OCI-LY3 (cell line): ENCODE data around the gene AUTS2.

Experiments used
- H2AFZ ChIP-seq: fragments of 200-600, 300-600 bp; shearing (Covaris generic); 2 replicates; pipeline ENCODE4 v1.6.0; 2014; ENCODE audit warnings: antibody characterized with exemption, low read depth, low read length
- H3K27ac ChIP-seq: fragments of 200-600, 300-600 bp; sonication (generic); 2 replicates; pipeline ENCODE4 v1.5.1; 2014; ENCODE audit warnings: mild to moderate bottlenecking, low read length, moderate library complexity, mixed read lengths
- H3K27me3 ChIP-seq: fragments of 200-600, 300-600 bp; sonication (generic); 2 replicates; pipeline ENCODE4 v1.6.1; 2014; ENCODE audit warnings: low read depth, low read length, mixed read lengths
- H3K36me3 ChIP-seq: fragments of 200-600, 300-600 bp; sonication (generic); replicated peaks from 2 replicates; pipeline ENCODE3; 2014; ENCODE audit warnings: low read depth, low read length, mixed read lengths
- H3K4me1 ChIP-seq: fragments of 300-600, 200-600 bp; sonication (generic); 2 replicates; pipeline ENCODE4 v1.6.1; 2014; ENCODE audit warnings: low read length, mixed read lengths
- H3K4me2 ChIP-seq: fragments of 200-600, 300-600 bp; sonication (generic); 2 replicates; pipeline ENCODE4 v1.6.1; 2014; ENCODE audit warnings: low read length, mixed read lengths
- H3K4me3 ChIP-seq: fragments of 300-600, 200-600 bp; sonication (generic); 2 replicates; pipeline ENCODE4 v1.5.1; 2014; ENCODE audit warnings: antibody characterized with exemption, mild to moderate bottlenecking, low read length, moderate library complexity
- H3K79me2 ChIP-seq: fragments of 300-600, 200-600 bp; shearing (Covaris generic); 2 replicates; pipeline ENCODE4 v1.6.1; 2014; ENCODE audit warnings: mild to moderate bottlenecking, low read length, mixed read lengths
- H3K9ac ChIP-seq: fragments of 300-600, 200-600 bp; shearing (Covaris generic); 2 replicates; pipeline ENCODE4 v1.6.0; 2014; ENCODE audit warnings: mild to moderate bottlenecking, low read length, moderate library complexity
- H3K9me3 ChIP-seq: fragments of 200-600, 300-600 bp; shearing (Covaris generic); 2 replicates; pipeline ENCODE4 v1.6.1; 2014; ENCODE audit warnings: low read length, mixed read lengths; ENCODE audit not compliant: insufficient read depth
- H4K20me1 ChIP-seq: fragments of 200-600, 300-600 bp; sonication (generic); 2 replicates; pipeline ENCODE4 v1.6.1; 2016; ENCODE audit warnings: low read length, mixed read lengths; ENCODE audit not compliant: insufficient read depth
- EZH2phosphoT487 ChIP-seq: fragments of 200-600 bp; shearing (Covaris generic); IDR thresholded peaks from 2 replicates; pipeline ENCODE4 v1.6.1; 2018; ENCODE audit warnings: antibody characterized with exemption, mixed run types, low read depth
- TF ChIP-seq, protein P1 (sequence below): fragments of 200-600, 300-600 bp; sonication (generic); IDR thresholded peaks from 2 replicates; pipeline ENCODE4 v1.5.1; 2014; ENCODE audit warnings: antibody characterized with exemption, low read length, low read depth

AUTS2 gene

DNA sequence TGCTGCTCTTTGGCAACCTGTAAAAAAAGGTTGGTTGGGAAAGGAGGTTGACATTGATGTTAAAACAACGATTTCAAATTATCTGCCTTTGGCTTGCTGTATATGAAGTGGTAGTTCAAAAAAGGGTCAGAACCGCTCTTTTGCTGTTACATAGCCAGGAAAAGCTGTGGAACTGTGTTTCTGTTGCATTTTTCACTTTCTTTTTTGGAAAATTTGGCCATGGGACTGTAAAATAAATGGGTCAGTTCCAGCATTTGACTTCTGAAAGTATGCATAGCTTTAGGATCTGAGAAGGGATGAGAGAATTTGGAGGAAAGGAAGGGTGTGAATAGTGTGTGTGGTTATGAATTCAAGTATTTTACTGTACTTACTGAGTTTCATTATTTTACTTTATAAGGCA is 7.3 kb downstream of the AUTS2 start:
- Histone ChIP-seq H3K27me3 (peaks cover 3% of the 10 kb centered on the region; the same call in 1 of the 2 replicates), H3K4me1 (peaks cover 7% of the 10 kb centered on the region)

DNA sequence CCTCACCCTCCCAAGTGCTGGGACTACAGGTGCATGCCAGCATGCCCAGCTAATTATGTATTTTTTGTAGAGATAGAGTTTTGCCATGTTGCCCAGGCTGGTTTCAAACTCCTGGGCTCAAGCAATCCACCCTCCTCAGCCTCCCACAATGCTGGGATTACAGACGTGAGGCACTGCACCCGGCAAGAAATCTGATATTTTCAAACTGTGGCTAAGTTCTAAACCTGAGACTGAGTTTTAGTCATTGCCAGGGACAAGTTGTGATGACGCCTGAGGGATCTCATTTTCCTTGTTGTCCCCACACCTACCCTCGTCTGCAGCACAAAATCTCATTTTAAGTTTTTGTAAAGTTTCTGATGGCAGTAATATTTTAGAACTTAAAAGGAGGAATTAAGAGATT is 9.8 kb downstream of the AUTS2 start:
- Histone ChIP-seq H3K27ac (no peak overlapping the region), H4K20me1 (no peaks in the 10 kb centered on the region), H3K36me3 (no peaks in the 10 kb centered on the region), H3K9ac (no peak overlapping the region), H3K4me1 (peaks cover 7% of the 10 kb centered on the region), H3K27me3 (peaks cover 3% of the 10 kb centered on the region; the same call in 1 of the 2 replicates), H3K4me3 (no peak overlapping the region), H2AFZ (no peak overlapping the region), H3K79me2 (no peaks in the 10 kb centered on the region), H3K4me2 (no peak overlapping the region), H3K9me3 (no peaks in the 10 kb centered on the region)
- TF ChIP-seq EZH2phosphoT487, result no peak
- TF ChIP-seq, protein P1, sequence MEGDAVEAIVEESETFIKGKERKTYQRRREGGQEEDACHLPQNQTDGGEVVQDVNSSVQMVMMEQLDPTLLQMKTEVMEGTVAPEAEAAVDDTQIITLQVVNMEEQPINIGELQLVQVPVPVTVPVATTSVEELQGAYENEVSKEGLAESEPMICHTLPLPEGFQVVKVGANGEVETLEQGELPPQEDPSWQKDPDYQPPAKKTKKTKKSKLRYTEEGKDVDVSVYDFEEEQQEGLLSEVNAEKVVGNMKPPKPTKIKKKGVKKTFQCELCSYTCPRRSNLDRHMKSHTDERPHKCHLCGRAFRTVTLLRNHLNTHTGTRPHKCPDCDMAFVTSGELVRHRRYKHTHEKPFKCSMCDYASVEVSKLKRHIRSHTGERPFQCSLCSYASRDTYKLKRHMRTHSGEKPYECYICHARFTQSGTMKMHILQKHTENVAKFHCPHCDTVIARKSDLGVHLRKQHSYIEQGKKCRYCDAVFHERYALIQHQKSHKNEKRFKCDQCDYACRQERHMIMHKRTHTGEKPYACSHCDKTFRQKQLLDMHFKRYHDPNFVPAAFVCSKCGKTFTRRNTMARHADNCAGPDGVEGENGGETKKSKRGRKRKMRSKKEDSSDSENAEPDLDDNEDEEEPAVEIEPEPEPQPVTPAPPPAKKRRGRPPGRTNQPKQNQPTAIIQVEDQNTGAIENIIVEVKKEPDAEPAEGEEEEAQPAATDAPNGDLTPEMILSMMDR, result no peak

More for the DNA sequence above, 7.3 kb downstream of the AUTS2 start:
- Histone ChIP-seq H4K20me1 (no peaks in the 10 kb centered on the region), H2AFZ (no peak overlapping the region), H3K79me2 (no peaks in the 10 kb centered on the region), H3K27ac (no peak overlapping the region), H3K36me3 (no peaks in the 10 kb centered on the region), H3K4me2 (no peak overlapping the region), H3K9me3 (no peaks in the 10 kb centered on the region), H3K9ac (no peak overlapping the region), H3K4me3 (no peak overlapping the region)
- no peak for TF ChIP-seq EZH2phosphoT487
- TF ChIP-seq, protein P1, result no peak

DNA sequence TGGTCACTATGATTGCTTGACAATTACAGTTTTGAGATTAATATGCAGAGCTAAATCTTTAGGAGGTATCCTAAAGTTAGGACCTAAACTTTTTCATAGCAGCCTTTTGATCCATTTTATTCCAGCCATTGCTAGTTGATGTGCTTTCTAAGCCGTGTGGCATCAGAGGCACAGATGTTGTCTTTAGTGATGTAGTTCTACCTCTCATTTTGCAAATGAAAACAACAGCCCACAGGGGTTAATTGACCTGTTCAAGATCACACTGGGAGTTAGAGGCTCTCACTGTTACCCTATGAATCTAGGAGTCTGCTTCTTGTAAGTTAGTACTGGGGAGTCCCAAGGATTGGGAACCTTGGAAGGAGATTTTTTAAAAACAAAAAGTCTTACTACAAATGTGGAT is 10.6 kb downstream of the AUTS2 start:
- no peaks in the 10 kb centered on the region for H3K79me2 ChIP-seq
- no peak overlapping the region for H2AFZ ChIP-seq
- H3K27me3 ChIP-seq, result peaks cover 3% of the 10 kb centered on the region; the same call in 1 of the 2 replicates
- no peak overlapping the region for H3K27ac ChIP-seq
- peaks cover 2% of the 10 kb centered on the region for H3K4me1 ChIP-seq
- TF ChIP-seq, protein P1, result no peak
- no peak for TF ChIP-seq EZH2phosphoT487
- H4K20me1 ChIP-seq, result no peaks in the 10 kb centered on the region
- no peak overlapping the region for H3K9ac ChIP-seq
- H3K4me2 ChIP-seq, result no peak overlapping the region
- no peak overlapping the region for H3K4me3 ChIP-seq
- no peaks in the 10 kb centered on the region for H3K36me3 ChIP-seq
- no peaks in the 10 kb centered on the region for H3K9me3 ChIP-seq

DNA sequence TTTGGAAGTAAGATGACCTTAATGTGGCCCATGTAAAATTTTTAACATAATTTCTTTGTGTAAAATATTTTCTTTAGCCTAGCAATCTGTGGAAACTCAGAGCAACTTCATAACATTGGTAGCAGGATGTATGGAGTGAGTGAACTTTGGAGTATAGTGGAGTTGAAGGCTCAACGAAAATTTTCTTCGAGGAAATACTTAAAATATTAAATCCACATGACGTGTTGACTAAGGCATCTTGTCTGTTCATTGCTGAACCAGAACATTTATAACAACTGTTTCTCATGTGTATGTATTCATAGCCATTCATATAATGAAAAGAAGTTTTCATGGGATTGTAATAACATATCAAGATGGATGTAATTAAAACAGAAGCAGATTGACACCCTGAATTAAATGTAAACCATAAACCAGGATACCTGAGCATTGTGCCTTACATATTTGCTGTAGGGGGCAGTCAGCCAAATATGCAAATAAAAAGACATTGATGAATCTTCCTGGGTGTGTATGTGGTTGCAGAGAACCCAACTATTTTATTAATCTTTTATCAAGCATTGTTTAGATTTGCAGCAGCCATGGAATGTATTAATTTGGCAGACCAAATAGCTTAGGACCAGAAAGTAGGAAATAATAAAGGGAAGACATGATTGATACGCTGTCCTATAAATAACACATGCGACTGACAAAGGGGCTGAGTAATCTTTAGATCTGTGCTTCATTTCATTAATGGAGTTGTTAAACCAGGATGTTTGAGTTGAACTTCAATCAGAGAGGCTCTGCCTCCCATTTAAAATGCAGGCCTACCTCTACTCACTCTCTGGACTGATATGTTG is 11.5 kb downstream of the AUTS2 start:
- TF ChIP-seq, protein P1, result no peak
- TF ChIP-seq EZH2phosphoT487, result no peak
- H2AFZ ChIP-seq, result no peak overlapping the region
- H4K20me1 ChIP-seq, result no peaks in the 10 kb centered on the region
- H3K4me3 ChIP-seq, result no peak overlapping the region
- H3K9ac ChIP-seq, result no peak overlapping the region
- H3K27me3 ChIP-seq, result no peaks in the 10 kb centered on the region
- no peaks in the 10 kb centered on the region for H3K4me1 ChIP-seq
- no peaks in the 10 kb centered on the region for H3K9me3 ChIP-seq
- no peaks in the 10 kb centered on the region for H3K79me2 ChIP-seq
- H3K27ac ChIP-seq, result no peak overlapping the region
- no peaks in the 10 kb centered on the region for H3K36me3 ChIP-seq
- H3K4me2 ChIP-seq, result no peak overlapping the region
